ENCODE results near the gene SLC18A3. TPM values are rescaled to one million over a fixed set of nuclear protein-coding genes. Genes with fewer than 3 reads are reported as not detected.

SLC18A3 gene
- total and polyA plus RNA-seq, 12 donors = 0.03 to 0.41 (median 0.15) TPM; not detected in 8

DNA sequence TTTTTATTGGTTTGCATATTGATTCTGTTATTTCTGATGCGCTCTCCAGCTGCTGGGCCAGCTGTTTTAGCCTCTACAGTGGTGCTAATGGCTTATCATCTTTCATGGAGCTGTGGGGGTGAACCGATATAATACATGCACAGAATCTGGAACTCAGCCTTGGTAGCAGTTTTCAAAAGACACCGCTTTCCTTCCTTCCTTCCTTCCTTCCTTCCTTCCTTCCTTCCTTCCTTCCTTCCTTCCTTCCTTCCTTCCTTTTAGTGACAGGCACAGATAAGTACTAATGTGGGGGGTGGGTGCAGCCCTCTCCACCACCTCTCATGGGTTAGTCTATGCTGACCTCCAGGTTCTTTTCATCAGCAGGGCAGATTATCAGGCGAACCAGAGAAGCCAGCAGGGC is 37.4 kb downstream of the SLC18A3 start:
- no peaks in the 10 kb centered on the region for H3K36me3 ChIP-seq (replicated peaks in 1 of 2)
- H3K27me3 ChIP-seq = no peaks in the 10 kb centered on the region
- DNase-seq = peak in 1 of 7 donors; percentile 9
- intact Hi-C loops (cut with DNase I) = no loop called here
- no peaks in the 10 kb centered on the region for H3K4me1 ChIP-seq (replicated peaks in 1 of 2)
- WGBS, 4 donors = 83 to 94% (median 87%) methylated on average over 4 of the region's 4 CpGs
- H3K4me3 ChIP-seq = no peak overlapping the region
- no peaks in the 10 kb centered on the region for H3K9me3 ChIP-seq (replicated peaks in 1 of 3)
- no peak for TF ChIP-seq POLR2A (IDR thresholded peaks at IDR 0.05)
- TF ChIP-seq, protein P1, sequence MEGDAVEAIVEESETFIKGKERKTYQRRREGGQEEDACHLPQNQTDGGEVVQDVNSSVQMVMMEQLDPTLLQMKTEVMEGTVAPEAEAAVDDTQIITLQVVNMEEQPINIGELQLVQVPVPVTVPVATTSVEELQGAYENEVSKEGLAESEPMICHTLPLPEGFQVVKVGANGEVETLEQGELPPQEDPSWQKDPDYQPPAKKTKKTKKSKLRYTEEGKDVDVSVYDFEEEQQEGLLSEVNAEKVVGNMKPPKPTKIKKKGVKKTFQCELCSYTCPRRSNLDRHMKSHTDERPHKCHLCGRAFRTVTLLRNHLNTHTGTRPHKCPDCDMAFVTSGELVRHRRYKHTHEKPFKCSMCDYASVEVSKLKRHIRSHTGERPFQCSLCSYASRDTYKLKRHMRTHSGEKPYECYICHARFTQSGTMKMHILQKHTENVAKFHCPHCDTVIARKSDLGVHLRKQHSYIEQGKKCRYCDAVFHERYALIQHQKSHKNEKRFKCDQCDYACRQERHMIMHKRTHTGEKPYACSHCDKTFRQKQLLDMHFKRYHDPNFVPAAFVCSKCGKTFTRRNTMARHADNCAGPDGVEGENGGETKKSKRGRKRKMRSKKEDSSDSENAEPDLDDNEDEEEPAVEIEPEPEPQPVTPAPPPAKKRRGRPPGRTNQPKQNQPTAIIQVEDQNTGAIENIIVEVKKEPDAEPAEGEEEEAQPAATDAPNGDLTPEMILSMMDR (IDR thresholded peaks at IDR 0.05) = no peak
- H3K27ac ChIP-seq = no peak overlapping the region

DNA sequence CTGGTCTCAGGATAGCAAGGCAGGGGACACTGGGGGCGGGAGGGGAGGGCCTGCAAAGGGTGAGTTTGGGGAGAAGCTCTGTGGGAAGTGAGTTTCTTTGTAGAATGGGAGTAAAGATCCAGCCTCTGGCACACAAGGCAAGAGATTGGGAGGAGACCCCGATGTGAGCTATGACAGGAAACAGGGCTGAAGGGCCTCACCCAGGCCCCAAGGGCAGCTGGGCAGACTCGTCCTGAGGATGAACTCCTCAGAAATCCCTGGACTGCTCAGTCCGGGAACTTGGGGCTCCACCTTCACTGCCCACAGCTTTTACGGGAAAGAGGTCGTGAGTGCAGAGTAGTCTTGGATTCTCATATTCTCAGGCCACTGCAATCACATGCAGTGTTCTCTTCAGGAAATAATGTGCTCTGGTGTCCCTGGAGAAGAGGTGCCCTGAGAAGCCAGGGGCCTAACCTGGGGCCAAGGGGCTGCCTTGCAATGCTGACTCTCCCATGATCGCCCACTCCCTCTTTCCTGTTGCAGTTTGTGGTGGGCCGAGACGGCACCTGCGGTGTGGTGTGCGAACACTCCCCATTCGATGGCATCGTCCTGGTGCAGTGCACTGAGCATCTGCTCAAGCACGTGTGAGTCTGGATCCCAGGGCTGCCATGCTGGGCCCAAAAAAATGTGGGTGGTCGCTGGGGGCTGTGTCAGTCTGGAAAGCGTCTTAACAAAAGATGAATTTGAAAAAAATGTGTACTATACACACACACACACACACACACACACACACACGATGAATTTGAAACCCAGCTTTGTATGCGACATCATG is 38.1 kb downstream of the SLC18A3 start:
- WGBS, 4 donors = 70 to 79% (median 75%) methylated on average over 14 to 18 of the region's 18 CpGs
- no peaks in the 10 kb centered on the region for H3K4me1 ChIP-seq (replicated peaks in 1 of 2)
- TF ChIP-seq POLR2A (IDR thresholded peaks at IDR 0.05) = no peak
- TF ChIP-seq, protein P1 (IDR thresholded peaks at IDR 0.05) = no peak
- no peaks in the 10 kb centered on the region for H3K27me3 ChIP-seq
- H3K4me3 ChIP-seq = no peak overlapping the region
- H3K36me3 ChIP-seq (replicated peaks in 1 of 2) = no peaks in the 10 kb centered on the region
- peak in 1 of 7 donors; percentile 21 for DNase-seq
- intact Hi-C loops (cut with DNase I) = no loop called here
- no peaks in the 10 kb centered on the region for H3K9me3 ChIP-seq (replicated peaks in 1 of 3)
- no peak overlapping the region for H3K27ac ChIP-seq

DNA sequence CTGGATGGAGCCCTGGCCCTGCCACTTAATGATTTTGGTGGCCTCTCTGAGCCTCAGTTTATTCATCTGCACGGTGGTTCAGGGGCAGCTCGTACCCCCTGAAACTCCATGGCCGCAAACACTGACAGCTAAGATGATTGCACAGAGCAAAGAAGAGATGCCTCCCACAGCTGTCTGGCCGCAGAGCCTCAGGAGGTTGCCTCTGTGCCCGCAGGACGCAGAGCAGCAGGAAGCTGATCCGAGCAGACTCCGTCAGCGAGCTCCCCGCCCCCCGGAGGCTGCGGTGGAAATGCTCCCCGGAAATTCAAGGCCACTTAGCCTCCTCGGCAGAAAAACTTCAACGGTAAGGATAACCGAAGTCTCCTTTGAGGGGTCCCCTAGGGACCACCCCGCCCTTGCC is 39.2 kb downstream of the SLC18A3 start:
- DNase-seq = peak in 1 of 7 donors; percentile 31
- Histone ChIP-seq H3K9me3 (replicated peaks in 1 of 3) (no peaks in the 10 kb centered on the region), H3K27me3 (no peaks in the 10 kb centered on the region), H3K4me1 (replicated peaks in 1 of 2) (no peaks in the 10 kb centered on the region), H3K27ac (no peak overlapping the region), H3K4me3 (no peak overlapping the region), H3K36me3 (replicated peaks in 1 of 2) (no peaks in the 10 kb centered on the region)
- TF ChIP-seq POLR2A (IDR thresholded peaks at IDR 0.05) = no peak
- TF ChIP-seq, protein P1 (IDR thresholded peaks at IDR 0.05) = no peak
- intact Hi-C loops (cut with DNase I) = no loop called here
- WGBS, 4 donors = 18 to 34% (median 27%) methylated on average over 8 to 17 of the region's 17 CpGs

DNA sequence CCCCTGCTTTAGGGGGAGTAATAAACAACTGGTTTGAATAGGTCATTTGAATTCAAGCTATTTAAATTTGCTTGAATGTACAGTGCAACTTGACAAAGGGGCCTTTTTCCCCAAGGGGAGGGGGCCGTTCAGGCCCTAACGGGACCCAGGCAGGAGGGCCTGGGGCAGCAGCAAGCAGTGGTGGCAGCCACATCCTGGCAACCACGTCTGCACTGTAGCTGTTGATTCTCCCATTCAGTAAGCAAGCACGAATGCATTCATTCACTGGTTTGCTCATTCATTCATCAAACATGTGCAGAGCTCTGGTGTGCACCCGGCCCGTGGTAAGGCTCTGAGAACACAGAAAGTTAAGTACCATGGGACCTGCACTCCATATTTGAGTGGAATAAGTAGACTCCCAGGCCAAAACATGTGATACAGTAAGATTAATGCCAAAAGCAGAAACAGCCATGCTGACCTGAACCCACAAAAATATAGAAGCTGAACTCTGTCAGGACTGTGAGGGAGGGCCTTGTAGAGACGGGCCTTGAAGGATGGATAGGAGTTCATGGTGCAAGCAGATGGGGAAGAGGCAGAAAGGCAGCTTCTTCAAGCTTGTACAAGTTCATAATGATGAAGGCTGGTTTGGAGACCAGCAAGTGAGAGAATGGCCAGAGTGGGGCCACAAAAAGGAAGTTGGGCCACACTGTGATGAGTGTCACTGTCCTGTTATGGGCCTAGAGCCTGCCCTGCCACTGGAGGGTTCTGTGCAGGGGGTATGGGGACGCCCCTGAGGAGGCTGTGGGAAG is 40.0 kb downstream of the SLC18A3 start:
- Histone ChIP-seq H3K4me1 (replicated peaks in 1 of 2) (no peaks in the 10 kb centered on the region), H3K27me3 (no peaks in the 10 kb centered on the region), H3K27ac (no peak overlapping the region), H3K9me3 (replicated peaks in 1 of 3) (no peaks in the 10 kb centered on the region), H3K4me3 (no peak overlapping the region), H3K36me3 (replicated peaks in 1 of 2) (no peaks in the 10 kb centered on the region)
- 58 to 65% (median 61%) methylated on average over 5 to 8 of the region's 8 CpGs for WGBS, 4 donors
- peak in 1 of 7 donors; percentile 24 for DNase-seq
- intact Hi-C loops (cut with DNase I) = no loop called here
- no peak for TF ChIP-seq POLR2A (IDR thresholded peaks at IDR 0.05)
- TF ChIP-seq, protein P1 (IDR thresholded peaks at IDR 0.05) = no peak

Measured in adrenal gland (tissue), 12 donors.